NCI-H524 treated with DMSO at 0.1 percent for 48 hours (cell line): ENCODE data around the gene SETD7.

Experiments used
- DNase-seq: peaks from one replicate; lab custom pipeline; 2025; lab: John Stamatoyannopoulos, UW

SETD7 gene

DNA sequence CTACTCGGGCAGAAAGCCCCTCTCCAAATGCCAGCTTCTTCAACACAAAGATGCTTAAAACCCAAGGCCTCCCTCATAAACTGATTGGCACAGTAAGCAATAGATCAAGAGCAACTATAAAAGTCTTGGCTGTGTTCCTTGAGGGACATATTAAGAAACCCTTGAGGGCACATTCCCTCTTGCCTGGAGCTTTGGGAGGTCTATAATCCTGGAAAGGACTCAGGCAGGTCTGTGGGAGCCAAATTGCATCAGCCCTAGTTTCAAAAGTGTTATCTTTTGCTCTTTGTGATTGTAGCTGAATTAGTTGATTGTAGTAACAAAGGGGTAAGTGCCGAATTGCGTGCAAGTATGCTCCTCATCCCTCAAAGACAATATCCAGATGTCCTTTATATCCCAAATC, 18.6 kb upstream of the SETD7 start:
- no peak for DNase-seq

- no peak for DNase-seq
Observed at GRCh38 chr4:139568206-139568955, 12.4 kb upstream of the SETD7 start.

DNA sequence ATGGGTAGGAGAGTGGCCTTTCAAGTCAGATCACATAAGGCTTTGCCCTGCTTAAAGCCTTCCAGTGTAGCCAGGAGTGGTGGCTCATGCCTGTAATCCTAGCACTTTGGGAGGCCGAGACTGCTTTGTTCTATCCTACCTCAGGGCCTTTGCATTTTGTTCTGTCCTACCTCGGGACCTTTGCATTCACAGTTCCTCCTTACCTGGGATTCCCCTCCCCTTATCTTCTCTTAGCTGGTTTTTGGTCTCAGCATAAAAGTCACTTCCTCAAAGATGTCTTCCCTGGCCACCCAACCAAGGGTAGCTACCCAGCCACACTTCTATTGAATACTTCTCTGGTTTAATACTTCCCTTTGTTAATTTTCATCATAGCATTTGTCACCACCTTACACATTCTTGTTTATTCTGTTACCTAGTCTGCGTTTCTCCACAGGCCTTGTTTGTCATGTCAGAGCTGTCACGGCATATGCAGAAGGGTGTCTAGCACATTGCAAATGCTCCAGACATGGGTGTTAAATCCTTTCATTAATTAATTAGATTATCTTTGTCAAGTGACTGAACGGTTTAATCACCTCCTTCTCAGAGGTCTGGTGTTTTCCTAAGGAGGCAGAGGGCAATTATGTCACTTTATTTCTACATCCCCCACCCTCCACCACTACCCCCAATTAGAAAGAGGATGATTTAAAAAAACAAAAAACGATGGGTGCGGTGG, 11.3 kb upstream of the SETD7 start:
- peak; percentile 68 for DNase-seq

DNA sequence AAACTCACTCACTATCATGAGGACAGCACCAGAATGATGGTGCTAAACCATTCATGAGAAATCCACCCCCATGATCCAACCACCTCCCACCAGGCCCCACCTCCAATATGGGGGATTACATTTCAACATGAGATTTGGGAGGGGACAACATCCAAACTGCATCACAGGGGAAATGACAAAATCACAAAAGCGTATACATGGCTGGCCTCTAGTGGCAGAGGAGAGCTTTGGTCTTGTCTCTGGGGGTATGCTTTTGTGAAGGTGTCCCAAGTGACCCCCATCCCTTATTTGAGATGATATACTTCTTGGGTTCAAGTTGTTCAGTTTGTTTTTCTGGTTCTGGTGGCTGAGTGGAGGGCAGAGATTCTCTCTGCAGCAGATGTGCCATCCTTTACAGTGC, 8.5 kb upstream of the SETD7 start:
- DNase-seq: no peak

- no peak for DNase-seq
Observed at GRCh38 chr4:139563515-139563914, 7.5 kb upstream of the SETD7 start.

DNA sequence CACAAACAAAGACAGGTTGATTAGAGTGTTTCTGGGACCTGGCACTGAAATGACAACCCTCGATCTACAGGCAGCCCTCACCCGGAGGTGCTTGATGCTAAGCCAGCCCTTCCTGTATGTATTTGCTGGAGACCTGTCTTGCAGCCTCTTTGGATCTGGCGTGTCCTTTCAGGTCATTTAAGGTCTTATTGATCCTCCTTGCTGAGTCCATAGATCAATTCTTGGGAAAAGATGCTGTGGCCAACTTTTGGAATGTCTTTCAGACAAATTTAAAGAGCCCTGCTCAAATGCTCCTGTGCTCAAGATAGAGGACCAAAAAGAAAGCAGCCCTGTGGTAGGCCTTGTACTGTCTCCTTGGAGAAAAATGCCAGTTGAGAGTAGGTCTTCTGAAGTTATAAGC, 6.8 kb upstream of the SETD7 start:
- DNase-seq: no peak

GRCh38 chr4:139562067-139562684, 6.2 kb upstream of the SETD7 start:
- no peak for DNase-seq

DNA sequence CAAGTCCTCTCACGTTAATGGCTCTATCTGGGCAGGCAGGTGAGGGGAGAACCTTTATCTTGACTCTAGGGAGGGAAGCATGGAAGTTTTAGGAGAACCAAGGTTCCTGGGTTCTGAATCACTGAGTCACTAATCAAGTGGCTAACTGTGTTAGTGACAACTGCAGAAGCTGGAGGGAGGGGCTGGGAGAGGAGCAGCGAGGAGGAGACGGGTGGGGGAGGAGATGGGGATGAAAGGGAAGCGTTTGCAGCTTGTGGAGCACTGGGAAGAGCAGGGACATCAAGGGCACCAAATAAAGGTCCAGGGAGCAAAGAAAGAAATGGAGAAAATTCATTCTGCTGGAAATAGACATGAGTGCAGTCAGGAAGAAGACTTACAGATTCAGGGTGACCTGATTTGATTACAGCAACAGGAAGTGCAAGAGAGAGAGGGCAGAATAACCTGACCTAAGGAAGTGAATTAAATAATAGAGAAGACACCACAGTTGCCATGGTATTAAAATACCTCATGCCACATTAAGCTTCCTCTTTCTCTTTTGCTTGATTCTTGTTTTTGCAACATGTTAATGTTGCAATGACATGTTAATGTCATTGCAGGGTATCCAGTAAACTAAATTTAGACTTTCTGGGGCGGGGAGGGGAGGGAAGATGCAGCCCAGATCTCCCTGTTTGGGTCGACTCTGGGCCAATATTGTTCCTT, 4.5 kb upstream of the SETD7 start:
- DNase-seq: no peak

DNA sequence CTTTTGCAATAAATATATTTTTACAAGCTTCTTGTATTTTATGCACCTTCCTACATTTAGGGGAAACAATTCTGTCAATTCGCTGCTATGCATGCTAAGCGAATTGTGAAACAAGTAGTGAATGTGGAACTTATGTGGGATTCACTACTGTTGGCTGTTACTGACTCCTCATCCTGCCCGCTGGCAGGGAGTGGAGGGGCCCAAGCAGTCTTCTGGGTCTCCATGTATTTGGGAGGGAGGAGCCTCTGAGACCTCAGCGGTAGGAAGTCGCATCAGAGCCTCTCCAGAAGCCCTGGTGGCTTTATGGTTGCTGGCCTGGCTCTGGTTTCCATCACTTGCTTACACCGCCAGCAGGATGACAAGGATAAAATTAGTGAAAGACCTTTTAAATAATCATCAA, 3.7 kb upstream of the SETD7 start:
- DNase-seq: no peak

GRCh38 chr4:139559089-139559479, 3.1 kb upstream of the SETD7 start:
- no peak for DNase-seq

- DNase-seq: no peak
Observed at GRCh38 chr4:139558235-139559088, 2.4 kb upstream of the SETD7 start.

- DNase-seq: peak; percentile 18
Observed at GRCh38 chr4:139557556-139558110, 1.6 kb upstream of the SETD7 start.

- DNase-seq: peak; percentile 81
Observed at GRCh38 chr4:139556724-139557555, 921 bp upstream of the SETD7 start.

GRCh38 chr4:139555705-139556070, 331 bp downstream of the SETD7 start:
- no peak for DNase-seq

GRCh38 chr4:139554893-139555704, 920 bp downstream of the SETD7 start:
- DNase-seq: peak; percentile 58

DNA sequence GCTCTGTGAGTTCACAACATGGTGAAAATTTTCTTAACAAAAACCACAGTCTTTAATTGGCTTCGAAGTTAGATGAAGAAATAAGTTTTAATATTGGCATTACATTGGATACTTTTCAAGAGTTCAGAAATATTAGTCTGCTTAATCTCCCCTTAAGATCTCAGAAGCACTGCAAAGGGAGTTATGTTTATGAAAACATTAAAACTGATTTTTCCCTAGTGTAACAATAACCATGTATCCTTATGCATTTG, 1.5 kb downstream of the SETD7 start:
- DNase-seq: no peak

DNA sequence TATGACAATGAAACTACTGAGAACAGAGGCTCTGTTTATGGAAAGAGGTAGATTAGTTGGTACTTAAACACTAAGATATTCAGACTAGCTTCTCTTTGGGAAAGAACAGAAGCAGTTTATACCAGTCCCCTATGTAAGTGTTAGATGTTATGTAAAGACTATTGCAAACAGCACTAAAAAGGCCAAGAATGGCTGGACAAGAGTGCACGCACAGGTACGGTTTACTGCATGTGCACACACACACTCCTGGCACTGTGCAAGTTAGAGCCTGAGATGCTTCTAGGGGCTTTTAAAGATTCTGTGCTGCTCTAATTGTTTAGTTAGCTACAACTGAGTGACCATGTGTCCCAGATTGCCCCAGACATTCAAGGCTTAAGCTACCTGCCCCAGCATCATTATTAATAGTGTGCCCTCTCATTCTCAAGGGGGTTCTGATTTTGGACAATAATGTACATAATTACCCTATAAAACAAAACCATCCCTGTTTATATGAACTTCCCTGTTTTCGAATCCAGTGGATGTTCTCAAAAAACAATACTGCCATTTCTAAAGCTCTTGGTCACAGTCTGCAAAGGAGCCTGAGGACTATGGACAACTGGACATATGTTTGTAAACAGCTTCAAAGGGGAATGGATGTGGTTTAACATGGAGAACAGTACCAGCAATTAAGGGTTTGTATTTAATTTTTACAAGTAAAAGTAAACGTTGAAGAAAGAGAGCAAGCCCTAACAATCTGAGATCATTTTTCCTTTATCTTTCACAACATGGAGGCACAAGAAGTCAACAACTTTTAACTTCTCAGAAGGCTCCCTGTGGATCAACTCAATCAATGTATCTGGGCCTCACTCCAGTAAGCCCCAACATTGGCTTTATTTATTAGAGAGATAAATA, 2.0 kb downstream of the SETD7 start:
- no peak for DNase-seq

DNA sequence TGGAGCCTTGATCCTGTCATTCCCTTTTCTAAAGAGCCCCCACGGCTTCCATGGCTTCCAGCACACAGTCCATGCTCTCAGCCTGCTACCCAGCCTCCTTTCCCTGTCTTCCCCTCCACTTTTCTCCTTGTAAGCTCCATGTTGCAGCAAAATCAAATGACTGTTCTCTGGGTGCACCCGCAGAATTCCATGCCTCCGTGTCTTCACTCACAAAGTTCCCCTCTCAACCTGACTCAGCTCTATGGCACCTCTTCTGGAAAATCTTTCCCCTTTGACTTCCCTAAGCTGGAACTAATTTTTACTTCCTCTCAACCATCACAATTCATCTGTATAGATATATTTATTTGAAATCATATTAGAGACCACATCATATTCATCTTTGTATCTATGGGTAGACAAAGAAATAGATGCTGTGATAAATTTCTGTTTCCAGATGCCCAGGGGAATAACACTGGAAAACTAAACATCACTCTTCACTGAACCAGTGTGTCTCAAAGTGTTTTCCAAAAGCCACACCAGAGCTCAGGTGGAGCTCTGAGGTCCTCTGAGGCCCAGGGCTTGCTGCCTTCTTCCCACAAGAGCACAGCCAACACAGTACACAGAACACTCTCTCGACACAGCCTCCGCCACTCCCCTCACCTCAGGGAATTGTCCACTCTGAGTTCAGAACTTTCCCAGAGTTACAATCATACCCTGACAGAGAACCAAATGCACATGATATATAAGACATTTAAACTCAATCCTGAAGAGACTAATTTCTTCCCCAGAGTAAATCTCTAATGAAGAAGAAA, 3.3 kb downstream of the SETD7 start:
- no peak for DNase-seq
